HG03354 (cell line): ENCODE data around the gene HOXA10.

Source experiments
- ATAC-seq: cut with Tn5 transposase; IDR thresholded peaks from one replicate; pipeline ENCODE4 v1.9.1; 2021; ENCODE audit warnings: mild to moderate bottlenecking; ENCODE audit not compliant: unreplicated experiment, poor library complexity, severe bottlenecking

HOXA10 gene

GRCh38 chr7:27182285-27182841 is 8.2 kb upstream of the HOXA10 start:
- ATAC-seq, result no peak

GRCh38 chr7:27181795-27182275 is 7.7 kb upstream of the HOXA10 start:
- no peak for ATAC-seq

- no peak for ATAC-seq
Measured at GRCh38 chr7:27180431-27181420, 6.6 kb upstream of the HOXA10 start.

GRCh38 chr7:27179503-27180430 is 5.6 kb upstream of the HOXA10 start:
- ATAC-seq, result no peak

GRCh38 chr7:27179030-27179429 is 4.9 kb upstream of the HOXA10 start:
- no peak for ATAC-seq

- no peak for ATAC-seq
Measured at GRCh38 chr7:27178366-27178765, 4.2 kb upstream of the HOXA10 start.

GRCh38 chr7:27177795-27178320 is 3.7 kb upstream of the HOXA10 start:
- ATAC-seq, result no peak

- no peak for ATAC-seq
Measured at GRCh38 chr7:27176962-27177794, 3.1 kb upstream of the HOXA10 start.

GRCh38 chr7:27176524-27176845 is 2.4 kb upstream of the HOXA10 start:
- ATAC-seq, result no peak

- no peak for ATAC-seq
Measured at GRCh38 chr7:27175626-27176523, 1.8 kb upstream of the HOXA10 start.

- ATAC-seq, result no peak
Measured at GRCh38 chr7:27174874-27175625, 930 bp upstream of the HOXA10 start.

GRCh38 chr7:27173511-27173955 is 587 bp downstream of the HOXA10 start:
- ATAC-seq, result no peak

- no peak for ATAC-seq
Measured at GRCh38 chr7:27172823-27173510, 1.2 kb downstream of the HOXA10 start.

- no peak for ATAC-seq
Measured at GRCh38 chr7:27172315-27172774, 1.8 kb downstream of the HOXA10 start.

- no peak for ATAC-seq
Measured at GRCh38 chr7:27171637-27172314, 2.3 kb downstream of the HOXA10 start.

- ATAC-seq, result no peak
Measured at GRCh38 chr7:27171325-27171636, 2.8 kb downstream of the HOXA10 start.
